ENCODE measurements around the gene CD320. TPM values are rescaled to one million over a fixed set of nuclear protein-coding genes. Genes with fewer than 3 reads are reported as not detected.

The CD320 gene
- total RNA-seq, 2 donors from 2014 or later = 21.7 to 58.1 TPM

- Histone ChIP-seq H3K36me3 (no peaks in the 10 kb centered on the region), H3K27ac (no peak overlapping the region), H3K9me3 (no peaks in the 10 kb centered on the region), H3K4me1 (ENCODE audit: control insufficient read depth in 1 of 2, low read depth in 2 of 2) (peaks cover 4 to 22% of the 10 kb centered on the region in 2 donors), H3K4me3 (peak overlapping the region; percentile 17), H3K27me3 (replicated peaks; ENCODE audit: insufficient read depth) (peaks cover 8% of the 10 kb centered on the region)
- DNase-seq (ENCODE audit: low spot score) = no peak
- TF ChIP-seq CTCF (IDR thresholded peaks at IDR 0.05) = no peak
- ATAC-seq (ENCODE audit: insufficient number of reproducible peaks, low FRiP score, low read depth) = no peak
Measured at GRCh38 chr19:8334458-8335342, 26.5 kb upstream of the CD320 start.

DNA sequence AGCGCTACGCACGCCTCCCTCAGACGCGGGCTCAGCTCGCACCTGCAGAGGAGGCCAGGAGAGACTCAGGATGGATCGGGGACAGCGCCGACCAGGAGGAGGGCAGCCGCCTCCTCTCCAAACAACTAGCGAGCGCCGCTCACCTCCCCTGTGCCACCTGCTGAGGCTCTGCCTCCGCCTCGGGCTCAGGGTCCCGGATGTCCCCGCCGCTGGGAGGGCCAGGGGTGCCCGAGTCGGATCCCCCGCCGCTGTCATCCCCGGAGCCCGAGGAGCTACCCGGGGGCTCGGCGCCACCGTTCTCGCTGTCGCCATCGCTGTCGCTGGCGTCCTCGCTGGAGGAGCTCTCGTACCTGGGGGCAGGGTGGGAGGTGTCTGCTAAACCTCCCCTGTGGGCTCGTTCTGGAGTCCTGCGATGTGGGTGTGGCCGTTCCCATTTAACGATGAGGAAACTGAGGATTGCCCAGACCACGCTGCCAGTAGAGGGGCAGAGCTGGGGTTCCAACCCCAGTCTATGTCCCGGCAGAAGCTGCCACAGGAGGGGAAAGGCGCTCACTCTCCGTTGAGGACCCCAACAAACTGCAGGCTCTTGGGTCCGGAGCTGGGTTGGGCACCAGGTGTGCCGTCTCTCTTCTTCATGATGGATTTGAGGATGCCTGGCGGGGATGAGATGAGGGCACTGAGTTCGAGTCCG, 25.8 kb upstream of the CD320 start:
- H3K4me3 ChIP-seq = no peak overlapping the region

DNA sequence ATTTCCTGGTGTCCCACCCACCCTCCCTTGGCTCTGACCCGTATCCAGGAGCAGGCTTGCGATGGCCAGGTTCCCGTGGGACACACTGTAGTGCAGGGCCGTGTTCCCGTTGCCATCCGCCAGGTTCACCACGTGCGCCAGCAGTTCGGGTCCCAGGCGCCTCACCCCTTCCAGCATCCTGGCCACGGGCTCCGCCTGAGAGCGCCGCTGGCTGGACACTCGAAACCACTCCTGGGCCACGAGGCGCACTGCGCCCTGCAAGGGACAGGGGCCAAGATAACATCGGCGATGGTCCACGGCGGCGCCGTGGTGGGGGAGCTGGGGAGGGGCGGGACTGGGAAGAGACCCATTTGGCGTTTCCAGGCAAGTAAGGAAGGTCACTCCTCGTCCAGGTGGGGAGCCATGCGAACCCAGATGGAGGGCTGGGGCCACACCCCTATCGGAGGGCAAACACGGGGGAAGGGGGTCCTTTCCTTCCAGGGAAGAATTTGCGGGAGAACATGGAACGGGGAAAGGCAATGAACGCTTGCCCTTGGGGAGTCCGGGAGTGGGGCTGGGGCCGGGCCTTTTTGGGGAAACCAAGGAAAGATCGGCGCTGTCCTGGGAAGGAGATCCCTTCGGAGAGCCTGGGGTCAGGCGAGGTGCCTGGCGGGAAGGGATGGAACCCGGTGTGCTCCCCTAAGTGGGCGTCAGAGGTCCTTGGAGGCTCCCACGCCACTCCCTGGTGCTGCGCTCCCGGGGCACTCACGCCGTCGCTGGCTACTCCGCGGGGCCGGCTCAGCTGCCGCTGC, 25.0 kb upstream of the CD320 start:
- H3K27ac ChIP-seq = no peak overlapping the region
- no peak for ATAC-seq (ENCODE audit: insufficient number of reproducible peaks, low FRiP score, low read depth)
- H3K4me3 ChIP-seq = no peak overlapping the region

More for the DNA sequence above, 25.8 kb upstream of the CD320 start:
- peaks cover 8% of the 10 kb centered on the region for H3K27me3 ChIP-seq (replicated peaks; ENCODE audit: insufficient read depth)
- DNase-seq (ENCODE audit: low spot score) (no peak), ATAC-seq (ENCODE audit: insufficient number of reproducible peaks, low FRiP score, low read depth) (no peak)
- H3K9me3 ChIP-seq = no peaks in the 10 kb centered on the region
- TF ChIP-seq CTCF (IDR thresholded peaks at IDR 0.05) = no peak
- H3K27ac ChIP-seq = no peak overlapping the region
- H3K4me1 ChIP-seq (ENCODE audit: control insufficient read depth in 1 of 2, low read depth in 2 of 2) = peaks cover 4 to 22% of the 10 kb centered on the region in 2 donors
- no peaks in the 10 kb centered on the region for H3K36me3 ChIP-seq

DNA sequence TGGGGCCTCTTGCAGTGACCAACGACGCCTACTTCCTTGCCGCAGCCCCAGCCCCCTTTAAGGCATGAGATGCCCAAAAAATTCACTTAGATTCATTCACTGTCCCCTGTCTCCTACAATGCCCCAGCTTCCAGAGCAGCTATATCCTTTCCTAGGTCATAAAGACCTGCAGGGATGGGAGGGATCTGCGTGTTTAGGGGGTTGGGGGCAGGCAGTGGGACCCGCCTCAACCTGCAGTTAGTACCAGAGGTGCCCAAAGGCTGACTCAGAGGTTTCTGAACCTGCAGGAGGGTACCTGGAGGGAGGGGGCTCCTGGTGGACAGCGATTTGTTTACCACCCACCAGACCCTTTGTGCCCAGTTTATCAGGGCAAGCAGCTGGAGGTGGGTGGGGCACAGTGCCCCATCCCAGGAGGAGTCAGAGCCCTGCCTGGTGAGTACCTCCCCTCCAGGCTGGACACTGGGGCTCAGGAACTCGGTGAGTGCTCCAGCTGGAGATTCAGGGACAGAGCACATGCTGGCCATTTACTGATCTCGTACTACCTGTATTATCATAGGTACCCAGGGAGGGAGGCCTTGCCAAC, 23.2 kb upstream of the CD320 start:
- Histone ChIP-seq H3K9me3 (no peaks in the 10 kb centered on the region), H3K4me1 (ENCODE audit: control insufficient read depth in 1 of 2, low read depth in 2 of 2) (peaks cover 4 to 22% of the 10 kb centered on the region in 2 donors), H3K4me3 (no peak overlapping the region), H3K27ac (no peak overlapping the region), H3K27me3 (replicated peaks; ENCODE audit: insufficient read depth) (no peaks in the 10 kb centered on the region), H3K36me3 (no peaks in the 10 kb centered on the region)
- ATAC-seq (ENCODE audit: insufficient number of reproducible peaks, low FRiP score, low read depth) = no peak
- TF ChIP-seq CTCF (IDR thresholded peaks at IDR 0.05) = no peak
- no peak for DNase-seq (ENCODE audit: low spot score)

More for the DNA sequence above, 25.0 kb upstream of the CD320 start:
- H3K4me1 ChIP-seq (ENCODE audit: control insufficient read depth in 1 of 2, low read depth in 2 of 2) = peaks cover 4 to 22% of the 10 kb centered on the region in 2 donors
- H3K36me3 ChIP-seq = no peaks in the 10 kb centered on the region
- peaks cover 8% of the 10 kb centered on the region for H3K27me3 ChIP-seq (replicated peaks; ENCODE audit: insufficient read depth)
- no peaks in the 10 kb centered on the region for H3K9me3 ChIP-seq
- no peak for DNase-seq (ENCODE audit: low spot score)
- no peak for TF ChIP-seq CTCF (IDR thresholded peaks at IDR 0.05)

Measured in thoracic aorta (tissue), 2 donors.